ENCODE results near the gene TSC22D3. TPM values are rescaled to one million over a fixed set of nuclear protein-coding genes. Genes with fewer than 3 reads are reported as not detected.

TSC22D3 gene
- total RNA-seq, 1 donor from 2014 or later: 32.9 TPM

DNA sequence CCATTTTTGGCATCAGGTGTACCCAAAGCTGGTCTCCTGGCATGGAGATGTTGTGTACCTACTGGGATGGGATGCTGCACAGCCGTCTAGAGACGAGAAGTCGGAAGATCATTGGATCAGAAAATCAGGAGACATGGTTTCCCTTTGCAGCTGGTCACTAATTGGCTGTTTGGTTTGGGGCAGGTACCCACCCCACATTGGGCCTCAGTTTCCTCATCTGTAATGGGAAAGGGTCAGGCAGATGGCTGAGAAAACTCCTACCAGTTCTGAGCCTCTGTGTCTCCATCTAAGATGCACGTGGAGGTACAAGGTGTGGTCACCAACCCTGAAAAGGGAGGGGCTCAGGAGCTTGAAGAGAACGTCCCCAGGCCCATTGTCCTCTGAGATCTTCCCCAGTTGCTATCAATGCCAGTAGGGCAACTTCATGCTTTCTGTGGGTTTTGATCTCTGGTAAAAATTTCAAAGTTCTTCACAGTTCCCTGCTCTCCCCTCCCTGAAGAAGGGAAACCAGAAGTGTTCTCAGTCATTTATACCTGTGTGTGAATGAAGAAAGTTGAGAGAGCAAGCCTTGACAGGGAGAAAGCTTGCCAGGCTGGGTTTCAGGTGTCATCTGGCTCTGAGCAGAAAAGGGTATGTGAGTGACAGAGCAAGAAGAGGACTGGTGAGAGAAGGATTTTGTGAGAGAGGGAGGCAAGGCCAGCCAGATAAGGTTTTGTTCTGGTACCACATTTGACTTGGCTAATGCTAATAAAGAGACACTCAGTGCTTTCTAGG, 15.1 kb downstream of the TSC22D3 start:
- no peak overlapping the region for H3K4me3 ChIP-seq (ENCODE audit: low read depth, low read length)
- DNase-seq (ENCODE audit: low read depth): no peak
- TF ChIP-seq, protein P1, sequence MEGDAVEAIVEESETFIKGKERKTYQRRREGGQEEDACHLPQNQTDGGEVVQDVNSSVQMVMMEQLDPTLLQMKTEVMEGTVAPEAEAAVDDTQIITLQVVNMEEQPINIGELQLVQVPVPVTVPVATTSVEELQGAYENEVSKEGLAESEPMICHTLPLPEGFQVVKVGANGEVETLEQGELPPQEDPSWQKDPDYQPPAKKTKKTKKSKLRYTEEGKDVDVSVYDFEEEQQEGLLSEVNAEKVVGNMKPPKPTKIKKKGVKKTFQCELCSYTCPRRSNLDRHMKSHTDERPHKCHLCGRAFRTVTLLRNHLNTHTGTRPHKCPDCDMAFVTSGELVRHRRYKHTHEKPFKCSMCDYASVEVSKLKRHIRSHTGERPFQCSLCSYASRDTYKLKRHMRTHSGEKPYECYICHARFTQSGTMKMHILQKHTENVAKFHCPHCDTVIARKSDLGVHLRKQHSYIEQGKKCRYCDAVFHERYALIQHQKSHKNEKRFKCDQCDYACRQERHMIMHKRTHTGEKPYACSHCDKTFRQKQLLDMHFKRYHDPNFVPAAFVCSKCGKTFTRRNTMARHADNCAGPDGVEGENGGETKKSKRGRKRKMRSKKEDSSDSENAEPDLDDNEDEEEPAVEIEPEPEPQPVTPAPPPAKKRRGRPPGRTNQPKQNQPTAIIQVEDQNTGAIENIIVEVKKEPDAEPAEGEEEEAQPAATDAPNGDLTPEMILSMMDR (conservative IDR thresholded peaks at IDR 0.05; ENCODE audit: low read depth, low read length): no peak

DNA sequence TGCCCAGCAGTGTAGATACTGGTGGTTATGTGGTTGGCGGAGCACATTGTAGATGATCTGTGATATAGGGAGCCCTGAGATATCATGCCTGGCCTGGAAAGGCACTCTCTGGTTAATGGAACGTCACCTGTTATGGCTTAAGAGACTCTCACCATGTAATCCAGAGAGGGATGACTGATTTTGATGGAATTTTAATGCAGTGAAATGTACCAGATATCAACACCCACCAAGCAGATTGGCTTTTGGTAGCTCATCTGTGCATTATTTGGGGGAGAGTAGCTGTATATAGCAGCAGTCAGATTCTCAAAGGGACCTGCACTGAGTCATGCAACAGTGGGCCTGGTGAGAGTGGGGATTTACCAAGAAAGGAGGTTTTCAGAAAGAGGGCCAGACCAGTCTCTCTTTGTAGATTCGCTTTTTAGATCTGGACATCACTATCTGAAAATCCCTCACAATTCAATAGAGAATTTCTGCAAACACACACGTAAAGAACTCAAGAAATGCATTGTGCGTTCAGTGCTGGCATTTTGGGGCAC, 17.3 kb downstream of the TSC22D3 start:
- H3K4me3 ChIP-seq (ENCODE audit: low read depth, low read length): no peak overlapping the region
- DNase-seq (ENCODE audit: low read depth): no peak
- TF ChIP-seq, protein P1 (conservative IDR thresholded peaks at IDR 0.05; ENCODE audit: low read depth, low read length): no peak

DNA sequence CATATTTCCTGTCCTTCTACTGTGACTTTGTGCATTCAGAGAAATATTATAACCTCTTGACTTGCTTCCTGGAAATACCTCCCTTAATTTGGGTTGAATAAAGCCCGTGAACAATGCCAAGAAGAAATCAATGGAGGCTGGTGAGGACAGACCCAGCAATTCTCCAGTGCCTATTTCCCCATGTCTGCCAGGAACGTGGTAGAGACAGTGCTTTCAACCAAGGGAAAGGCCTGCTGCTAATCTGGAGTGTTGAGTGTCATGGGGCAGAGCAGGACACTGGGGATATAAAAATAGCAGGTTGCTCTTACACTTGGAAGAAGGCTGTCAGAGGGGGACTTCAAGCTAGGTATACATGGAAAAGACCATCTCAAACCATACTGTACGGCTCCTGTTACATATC, 19.9 kb downstream of the TSC22D3 start:
- TF ChIP-seq, protein P1 (conservative IDR thresholded peaks at IDR 0.05; ENCODE audit: low read depth, low read length): no peak
- DNase-seq (ENCODE audit: low read depth): no peak
- no peak overlapping the region for H3K4me3 ChIP-seq (ENCODE audit: low read depth, low read length)

DNA sequence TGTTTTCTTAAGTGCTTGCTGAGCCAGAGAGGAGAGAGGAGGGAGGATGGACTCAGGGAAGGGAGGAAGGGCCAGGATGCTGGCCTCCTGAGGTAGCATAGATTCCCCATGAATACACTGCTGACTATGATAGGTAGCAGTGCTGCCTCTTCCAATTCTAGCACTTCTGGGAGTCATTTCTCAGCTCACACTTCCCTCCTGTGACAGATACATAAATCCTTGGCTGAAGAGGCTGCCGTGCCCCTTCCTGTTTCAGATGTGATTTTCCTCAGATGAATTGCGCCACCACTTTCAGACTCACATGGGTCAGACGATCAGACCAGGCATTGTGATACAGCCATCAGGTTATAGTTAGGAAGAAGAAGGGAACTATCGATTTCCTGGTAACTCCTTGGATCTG, 22.4 kb downstream of the TSC22D3 start:
- no peak for DNase-seq (ENCODE audit: low read depth)
- TF ChIP-seq, protein P1 (conservative IDR thresholded peaks at IDR 0.05; ENCODE audit: low read depth, low read length): no peak
- H3K4me3 ChIP-seq (ENCODE audit: low read depth, low read length): no peak overlapping the region

DNA sequence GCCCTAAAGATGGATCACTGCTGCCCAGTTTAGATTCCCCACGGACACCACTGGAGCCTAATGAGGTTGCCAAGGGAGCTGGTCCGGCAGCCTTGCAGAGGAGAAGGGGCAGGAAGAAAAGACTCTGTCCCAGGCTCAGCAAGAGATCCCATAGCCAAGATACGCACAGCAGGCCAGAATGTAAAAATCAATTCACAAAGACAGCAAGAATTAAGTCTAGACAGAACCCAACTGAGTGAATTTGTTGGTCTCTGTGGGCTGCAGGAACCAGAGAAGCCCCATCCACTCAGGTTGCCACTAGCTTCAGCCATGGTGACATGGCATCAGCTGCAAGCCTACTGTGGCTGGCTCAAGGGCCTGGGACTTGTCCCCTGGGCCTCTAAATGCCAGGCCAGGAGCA, 22.9 kb downstream of the TSC22D3 start:
- H3K4me3 ChIP-seq (ENCODE audit: low read depth, low read length): no peak overlapping the region
- no peak for DNase-seq (ENCODE audit: low read depth)
- TF ChIP-seq, protein P1 (conservative IDR thresholded peaks at IDR 0.05; ENCODE audit: low read depth, low read length): no peak

DNA sequence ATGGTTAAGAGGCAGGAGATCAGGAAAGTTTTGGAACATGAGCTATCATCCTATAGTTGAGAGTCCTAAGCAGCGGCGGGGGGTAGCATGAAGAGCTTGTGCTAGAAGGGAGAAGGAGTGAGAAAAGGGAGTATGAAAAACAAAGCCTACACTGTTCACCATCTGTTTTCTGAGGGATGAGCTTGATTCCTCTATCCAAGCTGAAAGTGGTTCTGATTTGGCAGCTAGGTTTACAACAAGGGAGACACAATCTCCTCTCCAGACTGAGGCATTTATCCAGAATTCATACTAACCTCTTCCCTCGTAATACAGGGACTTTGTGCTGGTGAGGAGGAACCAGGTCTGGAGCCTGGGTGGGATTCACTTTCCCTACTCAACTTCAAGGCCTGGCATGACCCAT, 23.5 kb downstream of the TSC22D3 start:
- H3K4me3 ChIP-seq (ENCODE audit: low read depth, low read length): no peak overlapping the region
- DNase-seq (ENCODE audit: low read depth): no peak
- TF ChIP-seq, protein P1 (conservative IDR thresholded peaks at IDR 0.05; ENCODE audit: low read depth, low read length): no peak

All from epithelial cell of proximal tubule (primary cell).